H9 (cell line): ENCODE results near the gene RASL10B. TPM values are rescaled to one million over a fixed set of nuclear protein-coding genes. Genes with fewer than 3 reads are reported as not detected.

Experiments used
- DNase-seq: peaks from one replicate; pipeline ENCODE4 v3.0.0-alpha.2; 2017
- H2AFZ ChIP-seq: one replicate; pipeline ENCODE4 v1.6.1; 2013; ENCODE audit warnings: mild to moderate bottlenecking, low read length, control low read depth, moderate library complexity
- H2AK5ac ChIP-seq: 2 replicates; pipeline ENCODE4 v1.6.1; 2013; ENCODE audit warnings: low read length, control low read depth, mixed read lengths; ENCODE audit not compliant: insufficient read length
- H2BK120ac ChIP-seq: one replicate; pipeline ENCODE4 v1.6.1; 2013; ENCODE audit warnings: low read depth, mild to moderate bottlenecking, low read length, control low read depth, inconsistent platforms; ENCODE audit not compliant: poor library complexity, severe bottlenecking
- H2BK12ac ChIP-seq: 2 replicates; pipeline ENCODE4 v1.6.1; 2013; ENCODE audit warnings: low read length, control low read depth, mixed read lengths, low read depth; ENCODE audit not compliant: insufficient read length
- H2BK15ac ChIP-seq: 2 replicates; pipeline ENCODE4 v1.6.1; 2013; ENCODE audit warnings: low read depth, low read length, control low read depth
- H2BK20ac ChIP-seq: one replicate; pipeline ENCODE4 v1.6.1; 2013; ENCODE audit warnings: low read depth, mild to moderate bottlenecking, low read length, control low read depth, inconsistent platforms; ENCODE audit not compliant: poor library complexity, severe bottlenecking
- H2BK5ac ChIP-seq: 2 replicates; pipeline ENCODE4 v1.6.1; 2013; ENCODE audit warnings: low read length, control low read depth, mixed read lengths; ENCODE audit not compliant: insufficient read length
- H3K14ac ChIP-seq: 2 replicates; pipeline ENCODE4 v1.6.1; 2013; ENCODE audit warnings: low read length, control low read depth; ENCODE audit not compliant: insufficient read depth
- H3K18ac ChIP-seq: 2 replicates; pipeline ENCODE4 v1.6.1; 2013; ENCODE audit warnings: low read depth, mild to moderate bottlenecking, mixed read lengths, low read length, control low read depth; ENCODE audit not compliant: insufficient read length
- H3K23ac ChIP-seq: 2 replicates; pipeline ENCODE4 v1.6.1; 2013; ENCODE audit warnings: low read length, control low read depth, mixed read lengths, low read depth; ENCODE audit not compliant: insufficient read length
- H3K23me2 ChIP-seq: 2 replicates; pipeline ENCODE4 v1.6.1; 2013; ENCODE audit warnings: low read depth, mild to moderate bottlenecking, mixed read lengths, low read length, control low read depth; ENCODE audit not compliant: insufficient read length, poor library complexity, severe bottlenecking
- H3K27ac ChIP-seq: 2 replicates; pipeline ENCODE4 v1.5.1; 2013; ENCODE audit warnings: low read length, control low read depth, mixed read lengths, low read depth; ENCODE audit not compliant: insufficient read length
- H3K27me3 ChIP-seq: 2 replicates; pipeline ENCODE4 v1.6.1; 2013; ENCODE audit warnings: low read length, control low read depth, inconsistent platforms; ENCODE audit not compliant: insufficient read depth
- H3K4ac ChIP-seq: 2 replicates; pipeline ENCODE4 v1.6.1; 2013; ENCODE audit warnings: low read depth, mild to moderate bottlenecking, control low read depth, inconsistent platforms, low read length, moderate library complexity
- H3K4me1 ChIP-seq: 2 replicates; pipeline ENCODE4 v1.6.1; 2013; ENCODE audit warnings: low read length, control low read depth, inconsistent platforms; ENCODE audit not compliant: insufficient read depth
- H3K4me2 ChIP-seq: 2 replicates; pipeline ENCODE4 v1.6.1; 2013; ENCODE audit warnings: low read length, control low read depth, mixed read lengths; ENCODE audit not compliant: insufficient read length, insufficient read depth
- H3K56ac ChIP-seq: 2 replicates; pipeline ENCODE4 v1.6.1; 2013; ENCODE audit warnings: low read depth, mild to moderate bottlenecking, mixed read lengths, low read length, control low read depth; ENCODE audit not compliant: insufficient read length
- H3K79me1 ChIP-seq: 2 replicates; pipeline ENCODE4 v1.6.1; 2013; ENCODE audit warnings: low read depth, mild to moderate bottlenecking, moderate library complexity, low read length, control low read depth, inconsistent platforms; ENCODE audit not compliant: insufficient read depth, poor library complexity, severe bottlenecking
- H3K79me2 ChIP-seq: 2 replicates; pipeline ENCODE4 v1.6.1; 2013; ENCODE audit warnings: low read length, control low read depth, inconsistent platforms; ENCODE audit not compliant: insufficient read depth
- H3K9ac ChIP-seq: 2 replicates; pipeline ENCODE4 v1.6.1; 2013; ENCODE audit warnings: low read length, control low read depth, mixed read lengths; ENCODE audit not compliant: insufficient read length; ENCODE audit errors: extremely low read depth
- H3K9me3 ChIP-seq: one replicate; pipeline ENCODE4 v1.6.1; 2013; ENCODE audit warnings: low read depth, low read length, inconsistent platforms; ENCODE audit not compliant: control insufficient read depth
- H3T11ph ChIP-seq: one replicate; pipeline ENCODE4 v1.6.1; 2013; ENCODE audit warnings: mild to moderate bottlenecking, low read length, control low read depth, inconsistent platforms
- H4K20me1 ChIP-seq: one replicate; pipeline ENCODE4 v1.6.1; 2013; ENCODE audit not compliant: control insufficient read depth, insufficient read length, insufficient read depth
- H4K5ac ChIP-seq: 2 replicates; pipeline ENCODE4 v1.6.1; 2013; ENCODE audit warnings: low read depth, mild to moderate bottlenecking, mixed read lengths, low read length, control low read depth; ENCODE audit not compliant: insufficient read length
- H4K8ac ChIP-seq: replicated peaks from 2 replicates; pipeline ENCODE4 v1.6.1; 2013; ENCODE audit warnings: low read length, control low read depth, mixed read lengths, low read depth; ENCODE audit not compliant: insufficient read length
- H4K91ac ChIP-seq: 2 replicates; pipeline ENCODE4 v1.6.1; 2013; ENCODE audit warnings: low read depth, mild to moderate bottlenecking, moderate library complexity, mixed read lengths, low read length, control low read depth; ENCODE audit not compliant: insufficient read length
- H3K27ac Mint-ChIP-seq, 3 experiments: 2 replicates in 2 of 3; 3 replicates in 1 of 3; pipeline ENCODE4 v1.8.0; 2020 to 2021; ENCODE audit warnings: mixed read lengths in 3 of 3, mild to moderate bottlenecking in 1 of 3, moderate library complexity in 1 of 3
- H3K27me3 Mint-ChIP-seq: 2 replicates; pipeline ENCODE4 v1.8.0; 2021; ENCODE audit warnings: low read depth, mild to moderate bottlenecking, moderate library complexity, mixed read lengths
- H3K36me3 Mint-ChIP-seq, 3 experiments: 2 replicates in 2 of 3; 3 replicates in 1 of 3; pipeline ENCODE4 v1.8.0; 2020 to 2021; ENCODE audit warnings: low read depth in 3 of 3, mixed read lengths in 3 of 3; ENCODE audit not compliant: insufficient read depth in 1 of 3
- H3K4me1 Mint-ChIP-seq, 2 experiments: 2 replicates each; pipeline ENCODE4 v1.8.0; 2020; ENCODE audit warnings: mixed read lengths in 2 of 2
- H3K4me3 Mint-ChIP-seq, 2 experiments: 2 replicates in 1 of 2; 3 replicates in 1 of 2; pipeline ENCODE4 v1.8.0; 2020 to 2021; ENCODE audit warnings: mild to moderate bottlenecking in 2 of 2, mixed read lengths in 2 of 2, moderate library complexity in 1 of 2
- H3K9me3 Mint-ChIP-seq, 2 experiments: 2 replicates in 1 of 2; 3 replicates in 1 of 2; pipeline ENCODE4 v1.8.0; 2020; ENCODE audit warnings: mild to moderate bottlenecking in 2 of 2, mixed read lengths in 2 of 2, moderate library complexity in 1 of 2
- WGBS: extraction: QIAGEN DNeasy Blood & Tissue Kit; methylation state at CpG from one replicate; pipeline ENCODE4 v1.1.7; 2013; ENCODE audit warnings: missing lambda C conversion rate, low lambda C conversion rate, mixed read lengths; ENCODE audit not compliant: insufficient read length; ENCODE audit errors: extremely low coverage; 5-methylcytosine and 5-hydroxymethylcytosine counted together
- total RNA-seq: library from RNA; stranded (reverse); gene quantifications from 2 replicates; pipeline ENCODE4 v1.2.1, GENCODE V29; 2021
- TF ChIP-seq, protein P1 (sequence below): fragments of 200-600 bp; sonication (generic); conservative IDR thresholded peaks from 3 replicates; pipeline ENCODE4 v1.8.0; 2021; ENCODE audit warnings: antibody characterized with exemption, mild to moderate bottlenecking

Gene RASL10B
- total RNA-seq, 1 experiment from 2014 or later: 15.9 TPM

DNA sequence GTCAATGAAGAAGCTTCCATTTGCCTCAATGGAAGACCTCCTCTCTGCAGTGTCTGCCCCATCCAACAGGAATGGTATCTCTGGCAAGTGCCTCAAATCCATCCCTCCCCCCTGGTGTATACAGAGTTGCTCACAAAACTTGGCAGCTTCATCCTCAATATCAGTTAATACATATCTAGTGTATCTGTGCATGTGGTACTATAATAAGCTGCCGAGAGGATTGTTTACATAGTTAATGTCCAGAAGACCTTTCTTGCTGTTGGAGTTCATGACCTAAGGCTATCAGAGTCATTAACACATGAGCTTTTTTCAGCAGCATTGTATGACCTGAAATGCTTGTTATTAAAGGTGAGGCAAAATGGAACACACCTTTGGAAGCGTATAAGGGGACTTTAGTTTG lies 14.0 kb upstream of the RASL10B start:
- TF ChIP-seq, protein P1, sequence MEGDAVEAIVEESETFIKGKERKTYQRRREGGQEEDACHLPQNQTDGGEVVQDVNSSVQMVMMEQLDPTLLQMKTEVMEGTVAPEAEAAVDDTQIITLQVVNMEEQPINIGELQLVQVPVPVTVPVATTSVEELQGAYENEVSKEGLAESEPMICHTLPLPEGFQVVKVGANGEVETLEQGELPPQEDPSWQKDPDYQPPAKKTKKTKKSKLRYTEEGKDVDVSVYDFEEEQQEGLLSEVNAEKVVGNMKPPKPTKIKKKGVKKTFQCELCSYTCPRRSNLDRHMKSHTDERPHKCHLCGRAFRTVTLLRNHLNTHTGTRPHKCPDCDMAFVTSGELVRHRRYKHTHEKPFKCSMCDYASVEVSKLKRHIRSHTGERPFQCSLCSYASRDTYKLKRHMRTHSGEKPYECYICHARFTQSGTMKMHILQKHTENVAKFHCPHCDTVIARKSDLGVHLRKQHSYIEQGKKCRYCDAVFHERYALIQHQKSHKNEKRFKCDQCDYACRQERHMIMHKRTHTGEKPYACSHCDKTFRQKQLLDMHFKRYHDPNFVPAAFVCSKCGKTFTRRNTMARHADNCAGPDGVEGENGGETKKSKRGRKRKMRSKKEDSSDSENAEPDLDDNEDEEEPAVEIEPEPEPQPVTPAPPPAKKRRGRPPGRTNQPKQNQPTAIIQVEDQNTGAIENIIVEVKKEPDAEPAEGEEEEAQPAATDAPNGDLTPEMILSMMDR: no peak
- no peak overlapping the region for H3K4me3 Mint-ChIP-seq

More for the DNA sequence above, 14.0 kb upstream of the RASL10B start:
- Histone ChIP-seq H3K9ac (no peak overlapping the region), H2BK15ac (no peak overlapping the region), H2AFZ (no peak overlapping the region), H3K23ac (no peak overlapping the region), H4K5ac (no peak overlapping the region), H3K4me2 (no peak overlapping the region), H3K23me2 (no peaks in the 10 kb centered on the region), H3K79me1 (no peaks in the 10 kb centered on the region), H4K8ac (no peak overlapping the region), H2BK20ac (no peak overlapping the region), H3K79me2 (0 out of 2 replicates have a peak, but pooled peaks cover 2% of the 10 kb centered on the region), H3K4ac (no peak overlapping the region), H3K18ac (no peak overlapping the region), H3K27ac (no peak overlapping the region), H3K27me3 (no peaks in the 10 kb centered on the region), H4K91ac (no peak overlapping the region), H4K20me1 (no peaks in the 10 kb centered on the region), H3K9me3 (no peaks in the 10 kb centered on the region), H3K14ac (no peak overlapping the region), H2BK120ac (no peak overlapping the region), H2BK5ac (no peak overlapping the region), H3K56ac (no peak overlapping the region), H2BK12ac (no peak overlapping the region), H3T11ph (no peak overlapping the region), H3K4me1 (no peaks in the 10 kb centered on the region), H2AK5ac (no peak overlapping the region)
- no peak overlapping the region for H3K27ac Mint-ChIP-seq
- no peak for DNase-seq
- no peaks in the 10 kb centered on the region for H3K27me3 Mint-ChIP-seq
- H3K4me1 Mint-ChIP-seq: no peaks in the 10 kb centered on the region
- H3K9me3 Mint-ChIP-seq: no peaks in the 10 kb centered on the region
- no CpG with 5 or more reads among the region's 2 CpGs for WGBS
- H3K36me3 Mint-ChIP-seq: peaks cover 2 to 24% (median 24%) of the 10 kb centered on the region in 3 experiments; a peak in 6 of 7 replicates
